HCT116 (cell line): ENCODE results near the gene KY.

Experiments used
- CEBPB ChIP-seq: IDR thresholded peaks from 2 replicates; pipeline ENCODE4 v1.6.1; 2012; ENCODE audit warnings: low read depth
- CTCF ChIP-seq, 3 experiments: fragments of 200-600 bp in 1 of 3; sonication (generic) in 1 of 3; IDR thresholded peaks in 2 of 3; conservative IDR thresholded peaks in 1 of 3; 2 replicates each; pipeline ENCODE4 v1.5.1; 2012 to 2017; ENCODE audit warnings: low read depth in 2 of 3, low read length in 2 of 3, antibody characterized with exemption in 1 of 3, borderline replicate concordance in 1 of 3, control low read depth in 1 of 3, mild to moderate bottlenecking in 1 of 3, mixed read lengths in 1 of 3, mixed run types in 1 of 3, moderate library complexity in 1 of 3; ENCODE audit not compliant: insufficient read depth in 1 of 3
- EZH2phosphoT487 ChIP-seq: fragments of 200-600 bp; IDR thresholded peaks from 2 replicates; pipeline ENCODE4 v1.6.1; 2018; ENCODE audit warnings: antibody characterized with exemption, borderline replicate concordance
- FOSL1 ChIP-seq: IDR thresholded peaks from 2 replicates; pipeline ENCODE4 v1.6.1; 2012; ENCODE audit warnings: low read depth
- POLR2A ChIP-seq: IDR thresholded peaks from 2 replicates; pipeline ENCODE4 v1.7.0; 2011; ENCODE audit warnings: borderline replicate concordance; ENCODE audit not compliant: insufficient read depth, insufficient read length; ENCODE audit errors: extremely low read depth
- POLR2AphosphoS5 ChIP-seq: IDR thresholded peaks from 2 replicates; pipeline ENCODE4 v1.6.1; 2011; ENCODE audit warnings: mild to moderate bottlenecking, low read depth, low read length, moderate library complexity
- REST ChIP-seq: IDR thresholded peaks from 2 replicates; pipeline ENCODE4 v1.6.1; 2012; ENCODE audit warnings: low read depth
- SIN3A ChIP-seq: IDR thresholded peaks from 2 replicates; pipeline ENCODE4 v1.6.1; 2012; ENCODE audit warnings: low read depth
- SP1 ChIP-seq: IDR thresholded peaks from 2 replicates; pipeline ENCODE4 v1.6.1; 2012; ENCODE audit warnings: low read depth
- YY1 ChIP-seq: IDR thresholded peaks from 2 replicates; pipeline ENCODE4 v1.6.1; 2011; ENCODE audit warnings: low read length, low read depth, moderate library complexity, mild to moderate bottlenecking; ENCODE audit not compliant: insufficient replicate concordance; ENCODE audit errors: extremely low read depth

GRCh38 chr3:134650431-134651346 is at the start of gene KY:
- TF ChIP-seq POLR2A: no peak
- TF ChIP-seq REST: no peak
- TF ChIP-seq CTCF (IDR thresholded peaks at IDR 0.05 in 2 of 3, conservative IDR thresholded peaks at IDR 0.05 in 1 of 3; ENCODE audit: borderline replicate concordance in 1 of 3, insufficient read depth in 1 of 3, low read depth in 2 of 3, low read length in 2 of 3): no peak
- no peak for TF ChIP-seq YY1
- no peak for TF ChIP-seq EZH2phosphoT487
- TF ChIP-seq POLR2AphosphoS5: no peak
- no peak for TF ChIP-seq FOSL1
- TF ChIP-seq CEBPB: no peak
- TF ChIP-seq SIN3A: no peak
- TF ChIP-seq SP1: no peak
